ENCODE data around the gene RLF.
A peak's percentile ranks its signal among the peaks of the same experiment; 100 is the strongest.

RLF gene

DNA sequence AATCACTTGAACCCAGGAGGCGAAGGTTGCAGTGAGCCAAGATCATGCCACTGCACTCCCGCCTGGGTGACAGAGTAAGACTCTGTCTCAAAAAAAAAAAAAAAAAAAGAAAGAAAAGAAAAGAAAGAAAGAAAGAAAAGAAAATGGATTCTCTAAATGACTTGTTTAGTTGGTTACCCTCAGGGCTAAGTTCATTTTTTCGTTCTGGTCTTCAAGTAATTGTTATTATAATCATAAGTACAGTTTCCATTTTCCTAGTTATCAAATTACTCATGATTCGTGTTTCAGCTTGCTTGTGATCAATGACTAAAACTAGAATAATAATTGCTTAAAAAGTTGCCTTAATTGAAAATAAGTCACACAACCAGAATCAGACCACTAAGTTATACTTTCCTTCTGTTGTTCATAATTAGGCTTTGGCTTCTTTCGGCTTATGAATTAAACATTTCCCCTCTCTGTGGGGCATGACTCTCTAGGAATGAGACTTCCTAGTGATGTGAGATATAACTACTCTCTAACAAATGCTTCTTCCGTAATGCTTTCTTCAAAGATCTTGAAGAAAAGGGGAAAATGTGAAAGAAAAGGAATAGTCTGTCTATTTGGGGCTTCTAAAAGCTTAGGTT lies 9.6 kb upstream of the RLF start:
- no peak for DNase-seq (ENCODE audit: low read depth)
- TF ChIP-seq, protein P1, sequence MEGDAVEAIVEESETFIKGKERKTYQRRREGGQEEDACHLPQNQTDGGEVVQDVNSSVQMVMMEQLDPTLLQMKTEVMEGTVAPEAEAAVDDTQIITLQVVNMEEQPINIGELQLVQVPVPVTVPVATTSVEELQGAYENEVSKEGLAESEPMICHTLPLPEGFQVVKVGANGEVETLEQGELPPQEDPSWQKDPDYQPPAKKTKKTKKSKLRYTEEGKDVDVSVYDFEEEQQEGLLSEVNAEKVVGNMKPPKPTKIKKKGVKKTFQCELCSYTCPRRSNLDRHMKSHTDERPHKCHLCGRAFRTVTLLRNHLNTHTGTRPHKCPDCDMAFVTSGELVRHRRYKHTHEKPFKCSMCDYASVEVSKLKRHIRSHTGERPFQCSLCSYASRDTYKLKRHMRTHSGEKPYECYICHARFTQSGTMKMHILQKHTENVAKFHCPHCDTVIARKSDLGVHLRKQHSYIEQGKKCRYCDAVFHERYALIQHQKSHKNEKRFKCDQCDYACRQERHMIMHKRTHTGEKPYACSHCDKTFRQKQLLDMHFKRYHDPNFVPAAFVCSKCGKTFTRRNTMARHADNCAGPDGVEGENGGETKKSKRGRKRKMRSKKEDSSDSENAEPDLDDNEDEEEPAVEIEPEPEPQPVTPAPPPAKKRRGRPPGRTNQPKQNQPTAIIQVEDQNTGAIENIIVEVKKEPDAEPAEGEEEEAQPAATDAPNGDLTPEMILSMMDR (IDR thresholded peaks at IDR 0.05; ENCODE audit: control insufficient read depth, extremely low read depth, insufficient read depth): no peak
- H3K4me3 ChIP-seq (ENCODE audit: low read depth, low read length): no peak overlapping the region

DNA sequence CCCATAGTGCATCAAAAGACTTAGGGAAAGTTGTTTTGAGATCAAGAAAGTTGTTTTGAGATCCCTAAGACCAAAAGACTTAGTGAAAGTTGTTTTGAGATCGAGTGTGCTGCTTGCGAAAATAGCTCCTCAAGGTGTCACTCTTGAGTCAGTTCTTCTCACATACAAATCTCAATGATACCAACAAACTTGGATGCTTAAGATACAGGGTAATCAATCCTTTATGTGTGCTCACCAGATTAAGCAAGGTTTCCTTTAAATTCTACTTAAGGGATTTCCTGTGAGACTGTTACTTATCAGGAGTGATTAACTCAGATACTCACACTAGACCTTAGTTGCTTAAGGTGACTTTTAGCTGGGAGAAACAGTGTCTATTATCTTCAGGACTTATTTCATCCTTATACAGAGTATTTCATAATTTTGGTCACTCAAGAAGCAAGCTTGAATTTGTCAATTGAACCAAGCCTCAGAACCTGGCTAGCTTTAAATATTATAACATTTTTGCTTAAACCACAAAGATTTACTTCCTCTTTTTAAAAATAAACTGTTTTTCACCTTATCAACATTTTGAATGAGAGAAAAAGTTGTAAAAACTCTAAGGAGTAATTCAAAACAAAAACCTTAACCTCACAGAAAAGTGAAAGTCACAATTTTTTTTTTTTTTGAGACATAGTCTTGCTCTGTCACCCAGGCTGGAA lies 8.0 kb upstream of the RLF start:
- DNase-seq (ENCODE audit: low read depth): peak; percentile 44
- TF ChIP-seq, protein P1 (IDR thresholded peaks at IDR 0.05; ENCODE audit: control insufficient read depth, extremely low read depth, insufficient read depth): peak; percentile 69
- H3K4me3 ChIP-seq (ENCODE audit: low read depth, low read length): no peak overlapping the region

DNA sequence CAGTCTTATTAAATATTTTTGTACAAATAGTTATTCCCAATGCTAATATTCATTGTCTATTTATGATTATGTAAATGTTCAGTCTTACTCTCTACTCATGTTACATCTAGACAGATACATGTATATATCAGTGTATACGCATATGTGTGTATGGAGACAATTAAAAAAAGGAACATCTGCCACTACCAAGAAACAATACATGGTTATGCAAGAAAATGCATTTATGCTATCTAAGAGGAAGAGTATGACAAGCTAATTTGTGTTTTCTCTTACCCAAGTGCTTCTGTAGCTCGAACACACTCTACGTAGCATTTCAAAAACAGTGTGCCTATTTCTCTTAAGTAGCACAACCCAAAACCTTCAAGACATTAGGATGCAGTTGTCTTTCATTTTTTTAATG lies 6.1 kb upstream of the RLF start:
- no peak overlapping the region for H3K4me3 ChIP-seq (ENCODE audit: low read depth, low read length)
- no peak for DNase-seq (ENCODE audit: low read depth)
- TF ChIP-seq, protein P1 (IDR thresholded peaks at IDR 0.05; ENCODE audit: control insufficient read depth, extremely low read depth, insufficient read depth): no peak

DNA sequence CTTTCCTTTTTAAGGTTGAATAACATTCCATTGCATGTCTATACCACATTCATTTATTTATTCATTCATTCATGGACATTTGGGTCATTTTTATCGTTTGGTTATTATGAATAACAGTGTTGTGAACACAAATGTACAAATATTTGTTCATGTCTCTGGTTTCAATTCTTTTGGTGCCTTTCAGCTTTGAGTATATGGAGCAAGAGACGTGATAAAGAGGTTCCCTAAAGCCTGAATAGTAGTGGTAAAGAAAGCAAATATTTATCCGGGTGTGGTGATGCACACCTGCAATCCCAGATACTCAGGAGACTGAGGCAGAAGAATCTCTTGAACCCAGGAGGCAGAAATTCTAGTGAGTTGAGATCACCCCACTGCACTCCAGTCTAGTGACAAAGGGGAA lies 5.3 kb upstream of the RLF start:
- H3K4me3 ChIP-seq (ENCODE audit: low read depth, low read length): no peak overlapping the region
- TF ChIP-seq, protein P1 (IDR thresholded peaks at IDR 0.05; ENCODE audit: control insufficient read depth, extremely low read depth, insufficient read depth): no peak
- DNase-seq (ENCODE audit: low read depth): no peak

DNA sequence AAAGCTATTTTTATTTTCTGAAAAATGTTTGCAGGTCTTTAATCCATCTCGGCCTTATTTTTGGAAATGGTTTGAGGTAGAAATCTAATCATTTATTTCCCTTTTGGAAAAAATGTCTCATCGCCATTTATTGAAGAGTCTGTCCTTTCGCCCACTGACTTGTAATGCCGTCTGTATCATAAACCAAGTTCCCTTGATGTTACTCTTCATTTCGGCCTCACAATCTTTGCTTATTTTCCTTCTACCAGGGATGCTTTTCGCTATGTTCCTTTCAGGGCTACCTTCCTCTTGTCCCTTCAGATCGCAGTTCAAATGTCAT lies 422 bp upstream of the RLF start:
- DNase-seq (ENCODE audit: low read depth): no peak
- H3K4me3 ChIP-seq (ENCODE audit: low read depth, low read length): peak overlapping the region; percentile 96
- TF ChIP-seq, protein P1 (IDR thresholded peaks at IDR 0.05; ENCODE audit: control insufficient read depth, extremely low read depth, insufficient read depth): no peak

DNA sequence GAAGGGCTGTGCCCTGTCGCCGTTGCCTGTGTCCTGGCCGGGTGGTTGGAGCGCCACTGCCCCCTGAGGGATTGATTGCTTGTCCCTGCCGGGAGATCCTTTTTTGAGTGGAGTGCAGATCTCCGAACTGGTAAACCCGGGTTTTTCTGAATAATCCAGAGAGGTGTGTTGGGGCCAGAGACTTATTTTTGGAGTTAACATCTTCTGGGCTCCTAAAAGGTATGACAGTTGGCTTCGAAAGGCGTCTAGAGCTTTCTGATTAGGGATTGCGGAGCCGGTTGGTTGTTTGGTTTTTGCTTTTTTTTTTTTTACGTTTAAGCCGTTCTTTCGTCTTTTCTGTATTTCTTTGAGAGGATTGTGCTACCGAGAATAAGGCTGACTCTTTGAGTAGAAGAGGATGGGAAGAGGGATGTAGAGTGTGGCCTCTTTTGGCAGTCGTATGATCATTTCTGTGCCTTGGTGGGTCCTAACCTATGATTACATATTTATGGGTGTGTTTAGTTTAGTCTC lies 756 bp downstream of the RLF start:
- DNase-seq (ENCODE audit: low read depth): no peak
- TF ChIP-seq, protein P1 (IDR thresholded peaks at IDR 0.05; ENCODE audit: control insufficient read depth, extremely low read depth, insufficient read depth): no peak
- H3K4me3 ChIP-seq (ENCODE audit: low read depth, low read length): peak overlapping the region; percentile 96

All from LNCaP clone FGC (cell line).